ENCODE results near the gene VGLL1.

- TF ChIP-seq YY1 (IDR thresholded peaks at IDR 0.05; ENCODE audit: insufficient read depth, insufficient read length) (no peak), ZNF274 (IDR thresholded peaks at IDR 0.05; ENCODE audit: low read depth, low read length) (no peak)
Measured at GRCh38 chrX:136549226-136549625, 17.2 kb downstream of the VGLL1 start.

Data from NT2/D1 (cell line).